Caco-2 (cell line): ENCODE results near the gene PPP1R16B. TPM values are rescaled to one million over a fixed set of nuclear protein-coding genes. Genes with fewer than 3 reads are reported as not detected.

Experiments
- BruUV-seq: library from RNA; stranded (reverse); fragments of 400-500 nt; replicated peaks from 2 replicates; lab custom pipeline; 2021; lab: Mats Ljungman, UMichigan
- CTCF ChIA-PET: fragments of 300-600 bp; sonication (Branson Sonifier 250); formaldehyde crosslinking; loops from one replicate; lab custom pipeline; 2022; ENCODE audit warnings: antibody characterized with exemption; lab: Charles Lee
- POLR2A ChIA-PET: fragments of 300-600 bp; sonication (Branson Sonifier 250); formaldehyde crosslinking; loops from one replicate; lab custom pipeline; 2022; ENCODE audit warnings: antibody characterized with exemption; lab: Charles Lee
- DNase-seq, 2 experiments: peaks; one replicate each; pipeline versions ENCODE4 v3.0.0 to v3.0.0-alpha.2; 2020 to 2022
- H3K27me3 ChIP-seq: replicated peaks from 2 replicates; pipeline ENCODE4 v1.6.0; 2011; ENCODE audit warnings: low read length; ENCODE audit not compliant: control insufficient read depth, insufficient read depth
- H3K36me3 ChIP-seq: 2 replicates; pipeline ENCODE4 v1.5.1; 2011; ENCODE audit warnings: low read length; ENCODE audit not compliant: control insufficient read depth, insufficient read depth
- H3K4me1 ChIP-seq: fragments of 250-450 bp; sonication (Bioruptor Pico); 2 replicates; pipeline ENCODE4 v1.5.1; 2020; ENCODE audit warnings: mild to moderate bottlenecking
- H3K4me3 ChIP-seq: 2 replicates; pipeline ENCODE4 v1.5.1; 2011; ENCODE audit warnings: low read depth, mild to moderate bottlenecking, control low read depth, low read length
- H3K9me3 ChIP-seq: fragments of 250-450 bp; sonication (Bioruptor Pico); 2 replicates; pipeline ENCODE4 v1.5.1; 2020; ENCODE audit warnings: mild to moderate bottlenecking, moderate library complexity
- H3K27ac Mint-ChIP-seq: one replicate; pipeline ENCODE4 v1.8.0; 2022; ENCODE audit warnings: mixed read lengths; ENCODE audit not compliant: unreplicated experiment
- H3K27me3 Mint-ChIP-seq: one replicate; pipeline ENCODE4 v1.8.0; 2022; ENCODE audit warnings: mixed read lengths; ENCODE audit not compliant: insufficient read depth, unreplicated experiment
- H3K36me3 Mint-ChIP-seq: one replicate; pipeline ENCODE4 v1.8.0; 2022; ENCODE audit warnings: mild to moderate bottlenecking, mixed read lengths; ENCODE audit not compliant: insufficient read depth, unreplicated experiment
- H3K4me1 Mint-ChIP-seq: one replicate; pipeline ENCODE4 v1.8.0; 2022; ENCODE audit warnings: low read depth, mixed read lengths; ENCODE audit not compliant: unreplicated experiment
- H3K4me3 Mint-ChIP-seq: one replicate; pipeline ENCODE4 v1.8.0; 2022; ENCODE audit warnings: mild to moderate bottlenecking, moderate library complexity, mixed read lengths; ENCODE audit not compliant: unreplicated experiment
- H3K9me3 Mint-ChIP-seq: one replicate; pipeline ENCODE4 v1.8.0; 2022; ENCODE audit warnings: mixed read lengths; ENCODE audit not compliant: unreplicated experiment
- intact Hi-C: fragments of 100-400 bp; cut with micrococcal nuclease; formaldehyde crosslinking; loops from one replicate; pipeline ENCODE4 v1.10.0; 2022; ENCODE audit not compliant: unreplicated experiment
- total RNA-seq: library from RNA; stranded (reverse); gene quantifications from 2 replicates; pipeline ENCODE4 v1.2.3, GENCODE V29; 2022
- TF ChIP-seq, protein P1 (sequence below), 2 experiments: fragments of 200-600 bp in 1 of 2; IDR thresholded peaks; 1 replicate in 1 of 2; 2 replicates in 1 of 2; pipeline versions ENCODE4 v1.5.1 to v1.8.0; 2011 to 2022; ENCODE audit warnings: antibody characterized with exemption in 1 of 2, control low read depth in 1 of 2, inconsistent platforms in 1 of 2, low read depth in 1 of 2, low read length in 1 of 2, mild to moderate bottlenecking in 1 of 2, moderate library complexity in 1 of 2; ENCODE audit not compliant: insufficient read depth in 1 of 2, severe bottlenecking in 1 of 2, unreplicated experiment in 1 of 2

PPP1R16B gene
- total RNA-seq, 1 experiment from 2014 or later = not detected

DNA sequence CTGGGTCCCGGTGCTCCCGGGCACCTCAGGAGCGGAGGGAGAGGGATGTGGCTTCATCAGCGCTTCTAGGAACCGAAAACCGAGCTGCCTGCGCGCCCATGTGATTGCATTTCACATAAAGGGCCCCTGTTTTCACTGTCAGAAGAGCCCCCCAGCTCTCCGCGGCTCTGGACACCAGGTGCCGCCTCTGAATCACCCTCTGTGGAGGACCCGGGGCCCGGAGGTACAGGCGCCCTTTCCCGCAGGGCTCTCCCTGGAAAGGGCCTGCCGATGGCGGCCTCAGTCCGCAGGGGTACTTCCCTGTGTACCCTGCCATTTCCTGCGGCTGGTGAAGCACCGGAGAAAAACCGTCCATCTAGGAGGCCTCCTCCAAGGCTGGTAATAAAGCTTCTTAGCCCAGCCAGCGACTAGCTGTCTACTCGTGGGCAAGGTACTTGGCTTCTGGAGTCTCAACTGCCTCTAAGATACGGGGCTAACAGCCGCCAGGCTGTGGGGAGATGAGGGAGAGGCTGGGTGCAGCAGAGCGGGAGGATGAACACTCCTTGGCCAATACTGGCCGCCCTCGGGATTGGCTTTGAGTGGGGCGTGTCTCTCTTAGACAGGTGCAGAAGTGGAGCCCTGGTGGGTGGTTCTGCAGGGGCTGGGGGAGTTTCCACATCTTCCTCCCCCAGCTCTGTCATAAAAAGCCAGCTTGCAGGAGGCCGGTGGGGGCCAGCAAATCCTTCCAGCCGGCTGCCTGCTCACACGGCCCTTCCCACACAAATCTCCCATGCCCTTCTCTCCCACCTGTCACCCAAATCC, 1.6 kb downstream of the PPP1R16B start:
- H3K9me3 ChIP-seq = no peaks in the 10 kb centered on the region
- H3K4me3 ChIP-seq = no peak overlapping the region
- peaks cover 7% of the 10 kb centered on the region for H3K27me3 ChIP-seq
- Mint-ChIP-seq H3K36me3 (no peaks in the 10 kb centered on the region), H3K9me3 (no peaks in the 10 kb centered on the region), H3K4me1 (no peaks in the 10 kb centered on the region), H3K27me3 (peaks cover 19% of the 10 kb centered on the region), H3K4me3 (no peak overlapping the region), H3K27ac (no peak overlapping the region)
- no peaks in the 10 kb centered on the region for H3K4me1 ChIP-seq
- TF ChIP-seq, protein P1, sequence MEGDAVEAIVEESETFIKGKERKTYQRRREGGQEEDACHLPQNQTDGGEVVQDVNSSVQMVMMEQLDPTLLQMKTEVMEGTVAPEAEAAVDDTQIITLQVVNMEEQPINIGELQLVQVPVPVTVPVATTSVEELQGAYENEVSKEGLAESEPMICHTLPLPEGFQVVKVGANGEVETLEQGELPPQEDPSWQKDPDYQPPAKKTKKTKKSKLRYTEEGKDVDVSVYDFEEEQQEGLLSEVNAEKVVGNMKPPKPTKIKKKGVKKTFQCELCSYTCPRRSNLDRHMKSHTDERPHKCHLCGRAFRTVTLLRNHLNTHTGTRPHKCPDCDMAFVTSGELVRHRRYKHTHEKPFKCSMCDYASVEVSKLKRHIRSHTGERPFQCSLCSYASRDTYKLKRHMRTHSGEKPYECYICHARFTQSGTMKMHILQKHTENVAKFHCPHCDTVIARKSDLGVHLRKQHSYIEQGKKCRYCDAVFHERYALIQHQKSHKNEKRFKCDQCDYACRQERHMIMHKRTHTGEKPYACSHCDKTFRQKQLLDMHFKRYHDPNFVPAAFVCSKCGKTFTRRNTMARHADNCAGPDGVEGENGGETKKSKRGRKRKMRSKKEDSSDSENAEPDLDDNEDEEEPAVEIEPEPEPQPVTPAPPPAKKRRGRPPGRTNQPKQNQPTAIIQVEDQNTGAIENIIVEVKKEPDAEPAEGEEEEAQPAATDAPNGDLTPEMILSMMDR (IDR thresholded peaks at IDR 0.05; ENCODE audit: insufficient read depth in 1 of 2, low read depth in 1 of 2, low read length in 1 of 2, severe bottlenecking in 1 of 2, unreplicated experiment in 1 of 2) = no peak
- POLR2A ChIA-PET = no interaction called here
- H3K36me3 ChIP-seq = no peaks in the 10 kb centered on the region
- no TSS peak for BruUV-seq
- intact Hi-C loops = no loop called here
- CTCF ChIA-PET = interaction anchor here (1.0 kb wide), 1 partner anchor 88 kb away, joined by 6 read pairs; no protein-coding TSS in a partner anchor
- DNase-seq = no peak

DNA sequence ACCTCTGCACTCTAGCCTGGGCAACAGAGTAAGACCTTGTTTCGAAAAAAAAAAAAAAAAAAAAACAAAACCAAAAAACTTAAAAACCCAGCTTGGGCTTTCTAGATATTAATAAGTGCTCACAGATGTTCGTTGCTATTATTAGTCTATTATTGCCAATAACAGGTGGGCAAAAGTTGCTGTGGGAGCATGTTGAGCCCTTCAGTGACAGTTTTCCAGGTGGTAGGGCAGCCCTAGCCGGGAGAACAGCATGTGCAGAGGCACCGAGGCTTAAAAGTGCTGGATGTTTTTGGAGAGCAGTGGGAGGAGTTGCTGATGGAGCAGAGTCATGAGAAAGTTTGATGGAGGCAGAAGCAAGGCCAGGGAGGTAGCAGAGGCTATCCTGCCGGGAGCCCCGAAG, 4.4 kb downstream of the PPP1R16B start:
- H3K27me3 Mint-ChIP-seq = peaks cover 19% of the 10 kb centered on the region
- intact Hi-C loops = no loop called here
- DNase-seq = no peak
- H3K36me3 Mint-ChIP-seq = no peaks in the 10 kb centered on the region
- H3K27ac Mint-ChIP-seq = no peak overlapping the region
- POLR2A ChIA-PET = interaction anchor here (0.6 kb wide), 1 partner anchor 200 kb away, joined by 5 read pairs; no protein-coding TSS in a partner anchor
- Histone ChIP-seq H3K9me3 (no peaks in the 10 kb centered on the region), H3K36me3 (no peaks in the 10 kb centered on the region), H3K27me3 (peaks cover 7% of the 10 kb centered on the region), H3K4me1 (no peaks in the 10 kb centered on the region), H3K4me3 (no peak overlapping the region)
- no TSS peak for BruUV-seq
- no peaks in the 10 kb centered on the region for H3K9me3 Mint-ChIP-seq
- no peak overlapping the region for H3K4me3 Mint-ChIP-seq
- TF ChIP-seq, protein P1 (IDR thresholded peaks at IDR 0.05; ENCODE audit: insufficient read depth in 1 of 2, low read depth in 1 of 2, low read length in 1 of 2, severe bottlenecking in 1 of 2, unreplicated experiment in 1 of 2) = no peak
- CTCF ChIA-PET = interaction anchor here (0.7 kb wide), 1 partner anchor 12 kb away, joined by 3 read pairs; no protein-coding TSS in a partner anchor
- no peaks in the 10 kb centered on the region for H3K4me1 Mint-ChIP-seq

DNA sequence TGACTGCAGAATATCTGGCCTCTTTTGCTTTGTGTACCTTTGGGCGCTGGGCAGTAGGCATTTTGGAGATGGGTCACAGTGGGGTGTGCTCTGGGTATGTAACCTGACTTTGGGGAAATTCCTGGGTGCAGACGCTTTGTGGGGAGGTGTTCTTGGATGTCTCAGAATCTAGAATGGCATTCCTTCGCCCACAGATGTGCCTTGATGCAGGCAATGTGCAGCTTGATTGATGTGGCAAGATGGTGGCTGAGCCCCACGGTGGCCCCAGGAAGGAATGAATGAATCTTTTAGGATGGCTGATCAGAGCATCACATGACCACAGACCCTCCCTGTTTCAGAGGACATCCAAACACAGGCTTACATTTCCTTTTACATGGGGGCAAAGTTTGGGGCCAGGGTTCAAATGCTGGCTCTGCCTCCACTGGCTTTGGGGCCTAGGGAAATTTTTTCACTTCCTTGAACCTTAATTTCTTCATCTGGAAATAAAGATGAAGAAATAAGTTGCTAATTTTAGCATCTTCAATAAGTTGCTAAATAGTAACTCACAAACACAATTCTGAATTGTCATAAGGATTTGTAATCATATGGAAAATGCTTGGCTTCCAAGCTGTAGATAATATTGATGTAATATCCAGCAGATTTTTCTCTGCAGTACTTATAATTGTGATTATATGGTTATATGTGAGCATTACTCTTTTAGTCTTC, 5.6 kb downstream of the PPP1R16B start:
- peaks cover 28% of the 10 kb centered on the region for H3K27me3 Mint-ChIP-seq
- H3K36me3 Mint-ChIP-seq = no peaks in the 10 kb centered on the region
- CTCF ChIA-PET = interaction anchor here (0.7 kb wide), 1 partner anchor 120 kb away, joined by 3 read pairs; no protein-coding TSS in a partner anchor
- intact Hi-C loops = no loop called here
- TF ChIP-seq, protein P1 (IDR thresholded peaks at IDR 0.05; ENCODE audit: insufficient read depth in 1 of 2, low read depth in 1 of 2, low read length in 1 of 2, severe bottlenecking in 1 of 2, unreplicated experiment in 1 of 2) = no peak
- DNase-seq = no peak
- no peak overlapping the region for H3K4me3 ChIP-seq
- H3K4me3 Mint-ChIP-seq = no peak overlapping the region
- no peaks in the 10 kb centered on the region for H3K9me3 ChIP-seq
- peaks cover 7% of the 10 kb centered on the region for H3K27me3 ChIP-seq
- no peaks in the 10 kb centered on the region for H3K4me1 Mint-ChIP-seq
- POLR2A ChIA-PET = no interaction called here
- H3K9me3 Mint-ChIP-seq = no peaks in the 10 kb centered on the region
- H3K27ac Mint-ChIP-seq = no peak overlapping the region
- no peaks in the 10 kb centered on the region for H3K36me3 ChIP-seq
- H3K4me1 ChIP-seq = no peaks in the 10 kb centered on the region
- BruUV-seq = no TSS peak
